Endothelial cell of umbilical vein (primary cell): ENCODE results near the gene TSSC4. TPM values are rescaled to one million over a fixed set of nuclear protein-coding genes. Genes with fewer than 3 reads are reported as not detected.

Experiments used
- BruUV-seq: library from RNA; stranded (reverse); fragments of 400-500 nt; replicated peaks from 2 replicates; lab custom pipeline; 2021; lab: Mats Ljungman, UMichigan
- CTCF ChIA-PET: fragments of 300-600, 350-600 bp; sonication (Branson Sonifier 250); formaldehyde crosslinking; loops from one replicate; lab custom pipeline; 2021; ENCODE audit warnings: antibody characterized with exemption, inconsistent platforms; lab: Charles Lee
- POLR2A ChIA-PET: fragments of 300-600, 350-600 bp; sonication (Branson Sonifier 250); formaldehyde crosslinking; loops from one replicate; lab custom pipeline; 2021; ENCODE audit warnings: antibody characterized with exemption, inconsistent platforms; lab: Charles Lee
- DNase-seq: peaks from one replicate; pipeline ENCODE4 v3.0.0-alpha.2; 2011; ENCODE audit warnings: low read depth, low spot score
- FAIRE-seq: peaks from 2 replicates; lab custom pipeline; 2011; peaks lifted over from hg19 to GRCh38; lab: Jason Lieb, UNC
- H2AFZ ChIP-seq: 2 replicates; pipeline ENCODE4 v1.6.0; 2012; ENCODE audit warnings: low read depth, low read length, control low read depth, inconsistent platforms
- H3K27ac ChIP-seq: 2 replicates; pipeline ENCODE4 v1.5.1; 2011; ENCODE audit warnings: low read depth, mild to moderate bottlenecking, control low read depth, low read length, moderate library complexity; ENCODE audit not compliant: insufficient read depth
- H3K27me3 ChIP-seq, 2 experiments: 2 replicates each; pipeline versions ENCODE4 v1.6.0 to v1.6.1; 2011; ENCODE audit warnings: low read length in 2 of 2, mixed read lengths in 1 of 2; ENCODE audit not compliant: control insufficient read depth in 2 of 2, insufficient read depth in 2 of 2
- H3K36me3 ChIP-seq, 2 experiments: 2 replicates in 1 of 2; 3 replicates in 1 of 2; pipeline ENCODE4 v1.5.1; 2011; ENCODE audit warnings: low read length in 2 of 2, mild to moderate bottlenecking in 1 of 2, moderate library complexity in 1 of 2; ENCODE audit not compliant: control insufficient read depth in 2 of 2, insufficient read depth in 2 of 2; ENCODE audit errors: extremely low read depth in 1 of 2
- H3K4me1 ChIP-seq: 3 replicates; pipeline ENCODE4 v1.5.1; 2011; ENCODE audit warnings: mild to moderate bottlenecking, low read length; ENCODE audit not compliant: control insufficient read depth, insufficient read depth; ENCODE audit errors: extremely low read depth
- H3K4me2 ChIP-seq: 2 replicates; pipeline ENCODE4 v1.6.1; 2011; ENCODE audit warnings: low read length, control low read depth, mixed read lengths; ENCODE audit not compliant: insufficient read depth
- H3K4me3 ChIP-seq, 3 experiments: fragments of 200-600 bp in 1 of 3; sonication (generic), shearing (Covaris generic) in 1 of 3; replicated peaks in 1 of 3; 2 replicates each; pipeline ENCODE4 v1.5.1; 2011 to 2016; ENCODE audit warnings: control low read depth in 3 of 3, low read length in 3 of 3, mild to moderate bottlenecking in 2 of 3, inconsistent platforms in 1 of 3, low read depth in 1 of 3, moderate library complexity in 1 of 3; ENCODE audit not compliant: insufficient read depth in 1 of 3
- H3K79me2 ChIP-seq: 2 replicates; pipeline ENCODE4 v1.6.0; 2012; ENCODE audit warnings: low read length, inconsistent platforms; ENCODE audit not compliant: control insufficient read depth, insufficient read depth
- H3K9ac ChIP-seq: replicated peaks from 2 replicates; pipeline ENCODE3; 2011; ENCODE audit warnings: low read length, control low read depth; ENCODE audit not compliant: insufficient read depth; ENCODE audit errors: extremely low read depth
- H3K9me1 ChIP-seq: replicated peaks from 3 replicates; pipeline ENCODE4 v1.6.0; 2011; ENCODE audit warnings: mild to moderate bottlenecking, low read length; ENCODE audit not compliant: control insufficient read depth, insufficient read depth; ENCODE audit errors: extremely low read depth
- H3K9me3 ChIP-seq: replicated peaks from 2 replicates; pipeline ENCODE4 v1.5.1; 2012; ENCODE audit warnings: low read length, inconsistent platforms; ENCODE audit not compliant: control insufficient read depth, insufficient read depth
- H4K20me1 ChIP-seq: replicated peaks from 2 replicates; pipeline ENCODE3; 2011; ENCODE audit warnings: mild to moderate bottlenecking, low read length; ENCODE audit not compliant: control insufficient read depth, insufficient read depth; ENCODE audit errors: extremely low read depth
- CTCF ChIP-seq, 2 donors: IDR thresholded peaks; 1 replicate in 1 of 2; 2 replicates in 1 of 2; pipeline ENCODE4 v1.5.1; 2011; ENCODE audit warnings: low read length in 2 of 2, mild to moderate bottlenecking in 2 of 2, moderate library complexity in 2 of 2, control low read depth in 1 of 2, inconsistent platforms in 1 of 2, low read depth in 1 of 2; ENCODE audit not compliant: insufficient read depth in 1 of 2; ENCODE audit errors: extremely low read depth in 1 of 2
- EZH2 ChIP-seq: IDR thresholded peaks from 2 replicates; pipeline ENCODE4 v1.6.1; 2012; ENCODE audit warnings: borderline replicate concordance, low read depth, mild to moderate bottlenecking, moderate library complexity, low read length, inconsistent platforms; ENCODE audit not compliant: severe bottlenecking
- FOS ChIP-seq: IDR thresholded peaks from 2 replicates; pipeline ENCODE4 v1.6.1; 2011; ENCODE audit warnings: mild to moderate bottlenecking, low read length, moderate library complexity, borderline replicate concordance; ENCODE audit not compliant: insufficient read depth
- GATA2 ChIP-seq: IDR thresholded peaks from 2 replicates; pipeline ENCODE4 v1.7.0; 2011; ENCODE audit warnings: low read depth, mild to moderate bottlenecking, moderate library complexity, mixed read lengths, low read length; ENCODE audit not compliant: insufficient read length, insufficient read depth
- JUN ChIP-seq: IDR thresholded peaks from 2 replicates; pipeline ENCODE4 v1.6.1; 2011; ENCODE audit warnings: borderline replicate concordance, low read depth; ENCODE audit not compliant: insufficient read length, insufficient read depth
- MAX ChIP-seq: IDR thresholded peaks from 2 replicates; pipeline ENCODE4 v1.6.1; 2011; ENCODE audit not compliant: insufficient read depth, insufficient read length
- MYC ChIP-seq: IDR thresholded peaks from one replicate; pipeline ENCODE4 v1.6.1; 2011; ENCODE audit warnings: mild to moderate bottlenecking, low read depth, low read length
- POLR2A ChIP-seq: IDR thresholded peaks from 2 replicates; pipeline ENCODE4 v1.6.1; 2012; ENCODE audit warnings: low read depth, mild to moderate bottlenecking, control low read depth, low read length
- POLR2AphosphoS5 ChIP-seq: IDR thresholded peaks from 2 replicates; pipeline ENCODE4 v1.6.1; 2012; ENCODE audit warnings: low read depth, mild to moderate bottlenecking, control low read depth, low read length, moderate library complexity; ENCODE audit not compliant: insufficient read depth
- dilution Hi-C: fragments of 300-500 bp; cut with MboI; formaldehyde crosslinking; loops from one replicate; pipeline ENCODE4 v1.15.0; 2019; ENCODE audit warnings: low sequenced_read_pairs; ENCODE audit not compliant: extremely low pct_ligation_motif_present
- intact Hi-C: fragments of 100-400 bp; cut with micrococcal nuclease; formaldehyde crosslinking; loops from one replicate; pipeline ENCODE4 v1.10.0; 2022
- polyA plus RNA-seq, 4 experiments: library from polyadenylated mRNA; depleted of rRNA in 3 of 4; stranded (reverse) in 3 of 4; unstranded in 1 of 4; fragments of >200 nt; gene quantifications; 2 replicates each; pipeline versions ENCODE4 v1.2.1 to v1.2.3, GENCODE V29; 2011 to 2012; ENCODE audit warnings: missing spikeins in 1 of 4
- total RNA-seq: library from RNA; stranded (reverse); gene quantifications from 2 replicates; pipeline ENCODE4 v1.2.3, GENCODE V29; 2021

TSSC4 gene
- total and polyA plus RNA-seq, 2 donors (not counting 3 experiments of a cell fraction or from before 2014, with no cell fraction given) = 42.7 to 59.6 TPM

- TF ChIP-seq EZH2 = no peak
- no peak for TF ChIP-seq MAX
- no peak for TF ChIP-seq MYC
- no peak for TF ChIP-seq GATA2
- no peak for TF ChIP-seq JUN
- TF ChIP-seq FOS = no peak
- TF ChIP-seq POLR2AphosphoS5 = no peak
- no peak for TF ChIP-seq POLR2A
- TF ChIP-seq CTCF (IDR thresholded peaks at IDR 0.05; ENCODE audit: extremely low read depth in 1 of 2, insufficient read depth in 1 of 2, low read depth in 1 of 2, low read length in 2 of 2) = no peak
- dilution Hi-C loops = no loop called here
- Histone ChIP-seq H4K20me1 (peaks cover 2% of the 10 kb centered on the region), H3K4me2 (no peak overlapping the region), H2AFZ (no peak overlapping the region), H3K9ac (peak overlapping the region; percentile 40), H3K9me1 (no peaks in the 10 kb centered on the region), H3K4me3 (no peak overlapping the region), H3K27me3 (no peaks in the 10 kb centered on the region), H3K79me2 (peaks cover 94% of the 10 kb centered on the region), H3K36me3 (peaks cover 2 to 4% of the 10 kb centered on the region in 2 experiments), H3K4me1 (peaks cover 54% of the 10 kb centered on the region), H3K27ac (peak overlapping the region; percentile 91), H3K9me3 (no peaks in the 10 kb centered on the region)
- ChIA-PET POLR2A (interaction anchor here (1.1 kb wide), 1 partner anchor 18 kb away, joined by 6 read pairs; the partner anchor contains the start of gene TSSC4), CTCF (interaction anchor here (1.0 to 1.9 kb wide), 6 partner anchors 14 to 77 kb away, joined by 3 to 18 read pairs (median 6); partner anchors contain the start of gene TSSC4)
- BruUV-seq = no TSS peak
- intact Hi-C loops = no loop called here
- FAIRE-seq (no peak), DNase-seq (no peak)
Measured at GRCh38 chr11:2382129-2382517, 18.4 kb upstream of the TSSC4 start.
